Left lobe of liver (tissue), 2 donors: ENCODE data around the gene DEPP1. TPM values are rescaled to one million over a fixed set of nuclear protein-coding genes. Genes with fewer than 3 reads are reported as not detected.

Experiments
- ATAC-seq: fragments of 200-7000 bp; cut with Tn5 transposase; one replicate; pipeline ENCODE4 v1.9.1; 2020; ENCODE audit warnings: mild to moderate bottlenecking, moderate library complexity
- DNase-seq: peaks from one replicate; pipeline ENCODE4 v3.0.0-alpha.2; 2020; ENCODE audit warnings: low spot score
- total RNA-seq: library from RNA; stranded (reverse); gene quantifications from one replicate; pipeline ENCODE4 v1.2.1, GENCODE V29; 2021
- donor health status: DM: no; HTN: no; CAD: no; lungs with moderate emphysema.
- donor health status: DM: no; HTN: yes; CAD: no.

DEPP1 gene
- total RNA-seq, 1 donor from 2014 or later, result 6.8 TPM

DNA sequence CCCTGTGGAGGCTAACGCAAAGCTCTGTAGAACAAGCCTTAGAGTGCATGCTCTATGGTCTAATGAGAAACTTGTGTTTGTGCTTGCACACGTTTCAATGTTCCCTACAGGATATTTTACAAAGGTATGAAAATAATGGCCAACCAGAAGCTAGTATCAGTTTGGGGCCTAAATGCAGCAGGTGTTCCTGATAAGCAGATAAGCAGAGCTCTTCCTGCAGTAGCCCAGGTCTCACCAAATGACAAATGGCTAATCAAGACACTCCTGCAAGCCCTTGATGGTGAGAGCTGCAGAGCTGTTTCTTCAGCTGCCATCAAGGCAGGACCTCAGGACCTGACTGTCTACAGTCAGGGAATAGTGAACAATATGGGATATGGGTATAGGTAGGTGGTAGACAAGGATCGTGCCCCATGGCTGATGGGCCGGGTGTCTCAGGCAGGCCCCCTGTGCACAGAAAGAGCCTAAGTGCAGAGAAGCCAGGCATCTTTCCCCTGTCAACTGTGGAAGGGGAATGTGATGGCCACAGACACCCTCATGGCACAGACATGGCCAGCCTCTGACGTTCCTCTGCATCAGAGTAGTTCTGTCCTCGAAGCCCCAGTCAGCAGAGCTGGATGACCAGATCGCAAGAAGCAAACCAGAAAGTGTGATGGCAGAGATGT, 42.2 kb downstream of the DEPP1 start:
- peak; percentile 31 for DNase-seq
- no peak for ATAC-seq

DNA sequence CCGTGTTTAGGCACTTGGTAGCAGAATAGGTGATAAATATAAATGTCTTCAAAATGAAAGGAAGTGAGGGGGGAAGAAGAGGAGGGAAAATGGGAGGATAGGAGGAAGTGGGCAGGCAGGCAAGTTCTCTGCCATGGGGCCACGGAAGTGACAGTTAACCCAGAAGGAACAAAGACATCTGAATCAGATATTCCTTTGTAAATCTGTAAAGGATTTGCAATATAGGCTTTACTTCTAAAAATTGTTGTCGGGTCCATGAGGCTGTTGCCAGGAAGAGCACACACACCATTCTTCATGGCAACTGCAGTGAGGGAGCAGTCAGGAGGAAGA, 42.7 kb downstream of the DEPP1 start:
- DNase-seq (no peak), ATAC-seq (no peak)

DNA sequence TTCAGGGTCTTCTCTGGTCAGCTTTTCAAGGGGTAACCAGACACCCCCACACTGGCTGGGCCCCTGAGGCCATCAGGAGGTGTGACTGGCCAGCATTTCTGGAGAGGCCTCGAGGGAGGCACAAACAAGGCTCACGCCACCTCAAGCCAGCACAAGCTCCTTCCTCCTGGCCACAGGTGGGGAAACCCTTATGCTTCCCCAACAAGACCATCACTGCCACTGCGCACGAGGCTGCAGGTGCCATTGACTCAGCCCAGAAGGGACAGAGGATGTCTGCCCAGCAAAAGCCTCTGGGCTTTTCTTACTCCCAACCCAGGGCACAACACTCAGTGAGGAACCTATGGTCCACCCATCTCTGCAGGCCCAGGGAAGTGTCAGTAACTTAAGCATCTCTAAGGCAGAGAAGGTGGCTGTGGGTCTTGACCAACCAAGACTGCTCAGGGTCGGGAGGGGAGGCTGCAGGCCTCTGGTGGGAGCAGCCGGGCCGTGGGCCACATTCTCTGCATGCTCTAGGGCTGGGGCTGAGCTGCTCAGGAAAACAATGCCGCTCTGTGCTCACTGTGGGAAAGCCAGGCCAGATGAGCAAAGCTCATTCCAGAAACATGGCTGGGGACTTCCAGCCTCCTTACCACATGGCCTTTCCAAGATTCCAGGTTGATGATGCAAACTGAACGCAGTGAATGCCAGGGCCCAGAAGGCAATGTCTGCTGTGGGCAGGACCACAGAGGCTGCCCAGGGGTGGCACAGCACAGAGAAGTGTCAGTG, 43.2 kb downstream of the DEPP1 start:
- peak; percentile 46 for DNase-seq
- ATAC-seq, result peak; percentile 33

DNA sequence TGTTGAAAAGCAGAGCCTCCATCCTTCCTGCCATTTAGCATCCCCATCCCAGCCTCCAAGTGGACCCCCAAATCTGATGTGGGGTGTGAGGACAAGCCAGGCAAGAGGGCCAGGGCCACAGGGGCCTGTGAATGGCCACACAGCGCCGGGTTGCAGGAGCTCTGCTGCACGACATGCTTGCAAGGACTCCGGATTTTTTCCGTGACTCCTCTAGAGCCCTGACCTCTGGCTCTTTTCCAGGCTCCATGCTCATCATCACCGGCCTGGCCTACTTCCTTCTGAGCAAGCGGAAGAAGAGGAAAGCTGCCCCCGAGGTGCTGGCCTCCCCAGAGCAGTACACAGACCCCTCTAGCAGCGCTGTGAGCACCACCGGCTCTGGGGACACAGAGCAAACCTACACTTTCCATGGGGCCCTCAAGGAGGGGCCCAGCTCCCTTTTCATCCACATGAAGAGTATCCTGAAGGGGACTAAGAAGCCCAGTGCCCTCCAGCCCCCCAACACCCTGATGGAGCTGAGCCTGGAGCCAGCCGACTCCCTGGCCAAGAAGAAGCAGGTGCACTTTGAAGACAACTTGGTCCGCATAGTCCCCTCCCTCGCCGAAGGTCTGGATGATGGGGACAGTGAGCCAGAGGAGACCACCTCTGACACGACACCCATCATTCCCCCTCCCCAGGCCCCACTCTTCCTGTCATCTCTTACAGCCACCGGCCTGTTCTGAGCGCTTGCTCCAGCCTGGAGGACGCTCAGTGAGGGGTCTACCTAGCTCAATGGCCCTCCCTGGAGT, 44.0 kb downstream of the DEPP1 start:
- ATAC-seq (no peak), DNase-seq (peak; percentile 48)

DNA sequence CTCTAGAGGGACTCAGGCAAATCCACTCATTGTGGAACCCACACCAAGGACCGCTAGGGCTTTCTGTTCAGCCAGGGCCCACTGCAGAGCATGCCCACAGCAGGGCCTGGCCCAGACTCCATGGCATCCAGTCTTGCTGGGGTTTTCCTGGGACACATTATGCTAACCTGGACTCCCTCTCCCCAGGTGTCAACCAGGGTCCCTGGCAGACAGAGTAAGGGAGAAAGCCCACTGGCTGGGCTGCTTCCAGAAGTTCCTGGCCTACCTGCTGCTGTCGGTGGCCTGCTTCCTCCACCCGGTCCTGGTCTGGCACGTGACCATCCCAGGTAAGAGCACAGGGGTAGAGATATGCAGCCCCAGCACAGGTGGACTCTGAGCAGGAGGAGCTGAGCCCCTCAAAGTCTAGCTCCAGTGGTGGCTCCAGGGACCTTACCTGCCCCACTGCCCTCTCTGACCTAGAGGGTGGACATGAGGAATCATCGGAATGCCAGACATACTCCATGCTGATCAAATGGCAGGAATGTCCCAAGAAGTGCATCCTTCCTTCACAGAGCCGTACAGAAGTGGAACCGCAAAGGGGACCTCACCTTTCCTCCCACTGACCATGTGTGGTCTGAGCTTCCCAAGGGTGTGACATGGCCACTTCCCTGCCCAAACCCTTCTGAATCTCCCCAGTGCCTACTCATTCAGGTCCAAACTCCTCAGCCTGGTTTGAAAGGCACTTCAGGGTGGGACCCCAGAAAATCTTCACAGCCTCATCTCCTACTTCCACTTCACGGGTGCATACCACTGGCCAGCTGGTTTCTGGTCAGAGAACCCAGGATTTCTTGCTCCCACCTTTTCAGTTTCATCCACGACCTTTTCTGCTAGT, 44.9 kb downstream of the DEPP1 start:
- DNase-seq, result peak; percentile 41
- no peak for ATAC-seq

DNA sequence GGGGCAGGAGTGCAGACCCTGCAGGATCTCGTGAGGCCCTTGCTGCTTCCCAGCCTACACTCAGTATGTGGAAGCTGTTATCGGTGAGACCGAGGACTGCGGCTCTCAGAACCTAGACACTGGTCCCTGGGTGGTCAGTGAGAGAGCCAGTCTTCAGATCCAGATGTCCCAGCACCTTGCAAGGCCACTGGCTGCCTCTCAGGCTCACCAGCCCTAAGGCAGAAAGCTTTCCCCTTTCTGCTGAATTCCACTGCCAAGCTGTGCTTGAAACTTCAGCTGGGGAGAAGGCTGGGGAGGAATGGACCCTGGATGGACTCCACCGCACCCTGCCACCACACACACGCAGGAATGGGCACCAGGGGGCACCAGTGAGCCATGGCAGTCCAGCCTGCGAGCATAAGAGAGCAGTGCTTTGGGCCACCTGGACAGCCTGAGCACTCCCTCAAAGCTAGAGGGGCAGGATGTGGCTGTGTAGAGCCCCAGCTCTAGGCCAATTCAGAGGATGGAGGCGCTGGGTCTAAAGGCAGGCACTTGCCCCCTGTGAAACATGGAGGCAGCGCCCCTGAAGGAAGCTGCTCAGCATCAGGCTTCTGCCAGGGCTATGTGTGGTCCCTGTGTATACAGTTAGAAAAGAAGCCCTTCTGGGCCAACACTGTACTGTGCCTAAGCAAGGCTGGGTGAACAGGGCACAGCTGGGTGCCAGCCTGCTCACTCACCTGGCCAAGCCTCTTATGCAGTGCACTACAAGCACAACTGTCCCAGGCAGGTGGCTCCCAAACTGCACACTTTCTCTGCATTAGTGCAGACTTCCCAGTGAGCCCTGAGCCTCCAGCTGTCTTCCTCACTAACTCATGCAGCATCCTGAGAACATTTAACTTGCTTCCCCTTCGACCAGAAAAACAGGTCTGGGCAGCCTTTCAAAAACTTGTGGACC, 45.8 kb downstream of the DEPP1 start:
- ATAC-seq, result peak; percentile 97
- DNase-seq, result peak; percentile 90

DNA sequence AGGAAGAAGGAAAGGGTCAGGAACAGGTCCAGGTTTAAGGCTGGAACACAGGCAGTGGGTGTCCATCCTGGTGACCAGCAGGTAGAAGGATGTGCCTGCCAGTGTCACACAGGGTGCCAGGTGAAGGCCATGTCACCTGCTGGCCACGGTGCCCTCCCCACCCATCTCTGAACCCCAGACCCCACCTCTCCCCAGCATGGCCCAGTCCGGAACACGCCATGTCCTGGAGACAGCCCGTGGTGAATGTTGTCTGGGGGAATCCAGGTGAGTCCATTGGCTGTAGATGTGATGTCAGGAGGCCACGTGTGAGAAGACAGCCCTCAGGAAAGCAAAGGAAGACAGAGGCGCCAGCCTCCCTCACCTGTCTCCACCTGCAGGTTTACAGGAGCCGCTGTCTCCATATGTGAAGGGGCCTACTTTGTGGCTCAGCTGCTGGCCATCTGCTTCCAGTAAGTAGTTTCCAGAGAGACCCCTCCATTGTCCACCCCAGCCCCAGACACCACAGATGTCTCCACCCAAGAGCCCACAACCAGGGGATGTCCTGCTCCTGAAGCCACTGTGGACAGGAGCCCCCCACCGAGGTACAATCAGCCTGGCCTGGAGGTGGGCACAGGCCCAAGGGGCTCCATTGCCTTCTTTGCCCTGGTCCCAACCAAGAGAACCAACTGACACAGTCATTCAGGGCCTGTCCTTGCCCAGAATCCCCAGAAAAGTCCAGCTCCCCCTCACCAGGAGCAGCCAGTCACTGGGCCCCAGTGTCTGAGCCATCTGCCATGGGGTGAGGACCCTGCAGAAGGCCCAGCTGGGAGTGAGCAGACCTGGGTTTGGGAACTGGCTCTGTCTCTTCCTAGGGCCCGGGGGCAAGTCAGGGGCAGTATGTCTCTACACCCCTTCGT, 46.7 kb downstream of the DEPP1 start:
- DNase-seq, result peak; percentile 44

DNA sequence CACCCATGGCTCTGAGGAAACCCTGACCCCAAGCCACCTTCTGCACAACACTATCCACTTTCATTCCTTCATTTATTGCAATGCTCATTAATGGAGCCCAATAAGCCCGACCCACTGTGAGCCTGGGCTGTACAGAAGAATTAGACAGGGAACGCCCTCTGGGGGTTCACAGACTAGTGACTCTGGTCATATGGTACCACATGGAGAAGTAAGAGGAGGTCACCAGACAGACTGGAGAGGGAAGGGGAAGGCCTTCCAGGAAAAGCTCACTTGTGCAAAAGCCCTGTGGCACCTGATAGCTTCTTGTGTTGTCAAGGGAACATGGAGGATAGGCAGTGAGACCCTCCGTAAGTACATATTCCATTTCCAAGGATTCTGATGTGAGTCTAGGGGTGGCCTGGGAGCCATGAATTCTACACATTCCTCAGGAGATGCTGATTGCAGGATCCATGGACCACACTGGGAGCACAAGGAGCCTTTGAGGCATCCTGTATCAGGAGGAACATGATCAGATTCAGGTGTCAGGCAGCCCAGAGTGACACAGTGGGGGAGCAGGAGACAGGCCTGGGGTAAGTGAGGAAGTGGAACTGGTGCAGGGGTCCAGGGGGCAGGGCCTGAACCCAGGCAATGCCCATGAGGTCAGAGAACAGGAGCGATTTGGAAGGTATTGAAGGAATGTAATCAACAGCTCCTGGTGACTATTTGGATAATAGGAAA, 47.5 kb downstream of the DEPP1 start:
- DNase-seq (peak; percentile 23), ATAC-seq (no peak)

More for the DNA sequence above, 46.7 kb downstream of the DEPP1 start:
- ATAC-seq, result no peak

DNA sequence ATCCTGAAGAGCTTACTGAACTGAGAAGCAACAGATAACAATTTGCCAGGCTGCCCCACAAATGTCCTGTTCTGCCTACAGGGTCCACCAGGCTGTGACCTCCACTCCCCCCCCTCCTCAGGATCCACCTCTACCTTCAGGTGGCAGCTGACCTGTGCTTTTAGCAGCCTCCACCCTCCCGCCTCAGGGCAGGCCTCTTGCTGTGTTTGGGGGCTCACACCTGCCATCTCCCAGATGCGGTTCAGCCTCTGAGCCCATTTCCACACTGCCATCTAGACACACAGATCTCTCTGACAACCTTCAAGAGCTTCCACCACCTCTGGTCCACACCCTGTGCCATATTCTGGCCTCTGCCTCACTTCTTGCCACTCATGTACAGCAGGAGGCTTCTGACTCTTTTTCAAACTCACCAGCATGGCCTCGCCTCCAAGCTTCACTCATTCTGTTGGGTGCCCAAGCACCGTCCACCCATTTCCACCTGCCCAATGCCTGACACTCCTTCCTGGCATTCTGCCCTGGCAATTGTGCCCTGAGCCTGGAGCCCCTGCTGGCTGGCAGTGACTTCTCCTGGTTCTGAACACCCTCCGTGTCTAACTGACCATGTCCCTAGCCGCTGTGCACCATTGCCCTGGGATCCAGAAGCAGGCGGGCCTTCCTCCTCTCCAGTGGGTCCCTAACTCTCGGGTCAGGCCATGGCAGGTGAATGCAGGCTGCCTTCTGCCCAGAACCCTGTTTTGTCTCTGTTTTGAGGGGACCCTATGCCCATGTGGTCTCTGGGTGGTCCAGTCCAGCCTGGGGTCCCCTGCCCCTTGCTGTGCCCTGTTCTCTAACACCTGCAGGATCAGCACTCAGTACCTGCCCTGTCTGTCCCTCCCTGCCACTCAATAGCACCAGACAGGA, 49.0 kb downstream of the DEPP1 start:
- DNase-seq, result peak; percentile 43

DNA sequence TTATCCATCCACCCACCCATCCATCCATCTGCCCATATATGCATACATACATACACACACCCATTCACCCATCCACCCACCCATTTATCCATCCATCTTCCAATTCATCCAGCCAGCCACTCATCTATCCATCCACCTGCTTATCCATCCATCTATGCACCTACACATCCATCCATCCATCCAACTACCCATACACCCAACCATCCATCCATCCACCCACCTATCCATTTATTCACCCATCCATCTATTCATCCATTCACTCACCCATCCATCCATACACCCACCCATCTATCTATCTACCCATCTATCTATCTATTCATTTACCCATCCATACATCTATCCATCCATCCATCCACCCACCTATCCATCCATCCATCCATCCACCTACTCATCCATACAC, 50.1 kb downstream of the DEPP1 start:
- ATAC-seq (no peak), DNase-seq (no peak)

More for the DNA sequence above, 49.0 kb downstream of the DEPP1 start:
- ATAC-seq, result no peak

DNA sequence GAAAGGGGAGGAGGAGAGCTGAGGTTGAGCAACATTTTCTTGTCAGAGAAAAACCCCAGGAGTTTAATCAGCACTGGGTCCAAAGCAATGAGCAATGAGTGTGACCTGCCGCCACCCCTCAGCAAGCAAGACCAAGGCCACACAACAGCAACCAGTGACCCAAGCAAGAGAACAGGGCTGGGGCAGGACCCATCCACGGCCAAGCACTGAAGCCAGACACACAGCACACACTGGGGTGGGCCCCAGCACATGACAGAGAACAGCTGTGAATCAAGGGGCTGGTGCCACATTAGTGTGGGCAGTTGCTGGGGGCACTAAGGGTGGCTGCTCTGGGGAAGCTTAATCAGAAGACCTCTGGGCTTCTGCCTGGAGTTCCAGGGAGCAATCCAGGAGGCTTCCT, 51.3 kb downstream of the DEPP1 start:
- ATAC-seq, result peak; percentile 85
- DNase-seq, result peak; percentile 64

DNA sequence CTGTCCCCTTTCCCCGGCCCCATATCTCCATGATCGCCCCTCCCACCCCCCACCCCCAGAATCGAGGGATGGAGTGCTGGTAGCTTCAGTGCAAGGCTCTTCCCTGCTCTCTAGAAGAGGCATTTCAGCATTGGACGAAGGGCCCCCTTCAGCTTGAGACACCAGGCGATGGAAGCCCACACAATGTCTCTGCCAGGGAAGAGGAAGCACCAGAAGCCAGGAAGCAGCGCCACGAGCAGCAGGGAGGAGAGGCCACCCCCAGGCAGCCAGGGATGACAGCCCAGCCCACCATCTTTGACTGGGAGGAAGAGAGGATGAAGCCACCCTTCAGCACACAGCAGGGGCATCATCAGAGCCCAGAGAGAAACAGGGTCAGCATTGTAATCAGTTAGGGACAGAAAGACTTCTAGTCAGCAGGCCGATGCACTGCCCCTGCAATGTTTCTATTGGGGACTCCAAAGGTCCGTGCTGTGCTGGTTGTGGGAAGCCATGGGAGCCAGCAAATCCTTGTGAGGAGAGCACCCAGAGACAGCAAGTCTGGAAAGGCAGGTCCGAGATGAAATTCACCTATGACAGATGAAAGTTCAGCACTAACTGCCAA, 51.8 kb downstream of the DEPP1 start:
- ATAC-seq, result no peak

More for the DNA sequence above, 51.8 kb downstream of the DEPP1 start:
- DNase-seq, result no peak
